Adrenal gland (tissue), 5 donors: Measurements from ENCODE around the gene KATNB1.

Source experiments
- POLR2A ChIP-seq, 2 donors: fragments of 450-650 bp; IDR thresholded peaks; one replicate each; pipeline ENCODE4 v1.6.1; 2017; ENCODE audit warnings: antibody characterized with exemption in 2 of 2, mild to moderate bottlenecking in 2 of 2, moderate library complexity in 1 of 2
- TF ChIP-seq, protein P1 (sequence below), 6 experiments: fragments of 450-650 bp in 4 of 6; fragments of 200-600 bp in 2 of 6; sonication (generic) in 1 of 6; IDR thresholded peaks; 1 replicate in 5 of 6; 2 replicates in 1 of 6; pipeline versions ENCODE4 v1.5.1 to v1.8.0; 2016 to 2021; ENCODE audit warnings: antibody characterized with exemption in 6 of 6, mild to moderate bottlenecking in 2 of 6, moderate library complexity in 1 of 6
- donor health status: DM: no; HTN: no; CAD: no.

DNA sequence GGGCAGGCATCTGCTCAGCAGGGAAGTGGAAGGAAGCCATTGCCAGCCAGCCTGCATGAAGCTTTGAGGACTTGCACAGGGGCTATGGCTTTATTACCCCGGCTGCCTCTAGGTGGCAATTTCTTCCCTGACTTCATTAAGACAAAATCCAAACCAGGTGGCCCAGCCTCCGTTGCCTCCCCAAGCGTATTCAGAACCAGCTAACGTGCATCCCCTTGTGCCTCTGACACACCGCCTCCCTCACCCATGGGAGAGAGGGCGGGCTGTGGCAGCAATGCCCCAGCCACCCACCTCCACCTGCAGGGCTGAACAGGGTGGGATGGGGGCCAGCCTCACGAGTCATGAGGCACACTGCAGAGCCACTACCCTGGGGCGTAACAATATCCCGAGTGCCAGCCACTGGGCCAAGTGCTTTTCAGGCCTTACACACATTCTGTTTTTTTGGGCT lies 59.9 kb downstream of the KATNB1 start:
- TF ChIP-seq, protein P1, sequence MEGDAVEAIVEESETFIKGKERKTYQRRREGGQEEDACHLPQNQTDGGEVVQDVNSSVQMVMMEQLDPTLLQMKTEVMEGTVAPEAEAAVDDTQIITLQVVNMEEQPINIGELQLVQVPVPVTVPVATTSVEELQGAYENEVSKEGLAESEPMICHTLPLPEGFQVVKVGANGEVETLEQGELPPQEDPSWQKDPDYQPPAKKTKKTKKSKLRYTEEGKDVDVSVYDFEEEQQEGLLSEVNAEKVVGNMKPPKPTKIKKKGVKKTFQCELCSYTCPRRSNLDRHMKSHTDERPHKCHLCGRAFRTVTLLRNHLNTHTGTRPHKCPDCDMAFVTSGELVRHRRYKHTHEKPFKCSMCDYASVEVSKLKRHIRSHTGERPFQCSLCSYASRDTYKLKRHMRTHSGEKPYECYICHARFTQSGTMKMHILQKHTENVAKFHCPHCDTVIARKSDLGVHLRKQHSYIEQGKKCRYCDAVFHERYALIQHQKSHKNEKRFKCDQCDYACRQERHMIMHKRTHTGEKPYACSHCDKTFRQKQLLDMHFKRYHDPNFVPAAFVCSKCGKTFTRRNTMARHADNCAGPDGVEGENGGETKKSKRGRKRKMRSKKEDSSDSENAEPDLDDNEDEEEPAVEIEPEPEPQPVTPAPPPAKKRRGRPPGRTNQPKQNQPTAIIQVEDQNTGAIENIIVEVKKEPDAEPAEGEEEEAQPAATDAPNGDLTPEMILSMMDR (IDR thresholded peaks at IDR 0.05), result peak in 5 of 6 experiments; percentile 8 to 46 (median 38)
- no peak for TF ChIP-seq POLR2A (IDR thresholded peaks at IDR 0.05)
